SU-DHL-6 (cell line): ENCODE measurements around the gene BEX4.

Source experiments
- H2AFZ ChIP-seq: fragments of 200-600 bp; sonication (generic); 2 replicates; pipeline ENCODE4 v1.6.1; 2014; ENCODE audit warnings: low read depth, mild to moderate bottlenecking, moderate library complexity, mixed read lengths, antibody characterized with exemption, low read length; ENCODE audit not compliant: severe bottlenecking
- H3F3A ChIP-seq: fragments of 200-600 bp; shearing (Covaris generic); 2 replicates; pipeline ENCODE4 v1.6.0; 2016; ENCODE audit warnings: antibody characterized with exemption, mild to moderate bottlenecking; ENCODE audit not compliant: insufficient read depth
- H3K27ac ChIP-seq: fragments of 200-600 bp; sonication (generic); 2 replicates; pipeline ENCODE4 v1.5.1; 2016; ENCODE audit warnings: low read depth, mild to moderate bottlenecking, low read length, moderate library complexity, mixed read lengths
- H3K27me3 ChIP-seq: fragments of 200-600 bp; sonication (generic), shearing (Covaris generic); 2 replicates; pipeline ENCODE4 v1.6.0; 2014; ENCODE audit warnings: mild to moderate bottlenecking, low read length
- H3K36me3 ChIP-seq: fragments of 200-600 bp; sonication (generic); 2 replicates; pipeline ENCODE4 v1.6.1; 2014; ENCODE audit warnings: mild to moderate bottlenecking, low read length, mixed read lengths
- H3K4me2 ChIP-seq: fragments of 300-600, 200-600 bp; shearing (Covaris generic), sonication (generic); 2 replicates; pipeline ENCODE4 v1.6.0; 2014; ENCODE audit warnings: low read length, low read depth, mild to moderate bottlenecking; ENCODE audit not compliant: poor library complexity, severe bottlenecking
- H3K4me3 ChIP-seq: fragments of 200-600 bp; sonication (generic); 2 replicates; pipeline ENCODE4 v1.5.1; 2014; ENCODE audit warnings: antibody characterized with exemption, low read length, mild to moderate bottlenecking, mixed read lengths; ENCODE audit not compliant: insufficient read depth, poor library complexity, severe bottlenecking
- H3K79me2 ChIP-seq: fragments of 200-600 bp; sonication (generic); 2 replicates; pipeline ENCODE4 v1.6.1; 2014; ENCODE audit warnings: mild to moderate bottlenecking, low read length, moderate library complexity; ENCODE audit not compliant: insufficient read depth
- H3K9ac ChIP-seq: fragments of 200-600 bp; sonication (generic); 2 replicates; pipeline ENCODE4 v1.7.0; 2014; ENCODE audit warnings: mild to moderate bottlenecking, low read length
- H3K9me2 ChIP-seq: fragments of 200-600 bp; sonication (generic); replicated peaks from 2 replicates; pipeline ENCODE4 v1.6.1; 2014; ENCODE audit warnings: low read length; ENCODE audit not compliant: insufficient read depth
- H3K9me3 ChIP-seq: fragments of 200-600 bp; sonication (generic); 2 replicates; pipeline ENCODE4 v1.6.1; 2014; ENCODE audit warnings: low read length, mixed read lengths; ENCODE audit not compliant: insufficient read depth
- H4K20me1 ChIP-seq: fragments of 200-600 bp; sonication (generic); 2 replicates; pipeline ENCODE4 v1.6.1; 2014; ENCODE audit warnings: low read depth, mild to moderate bottlenecking, antibody characterized with exemption, low read length, moderate library complexity, mixed read lengths
- CTCF ChIP-seq: fragments of 200-600 bp; sonication (generic); IDR thresholded peaks from one replicate; pipeline ENCODE4 v1.5.1; 2017; ENCODE audit warnings: antibody characterized with exemption, mild to moderate bottlenecking, low read length, moderate library complexity; ENCODE audit not compliant: insufficient read depth, poor library complexity, severe bottlenecking
- EZH2phosphoT487 ChIP-seq: fragments of 200-600 bp; sonication (generic), shearing (Covaris generic); conservative IDR thresholded peaks from 2 replicates; pipeline ENCODE4 v1.6.1; 2018; ENCODE audit warnings: mild to moderate bottlenecking, antibody characterized with exemption, low read length, moderate library complexity, mixed read lengths

BEX4 gene

GRCh38 chrX:103253608-103254007, 38.7 kb downstream of the BEX4 start:
- no peak for TF ChIP-seq CTCF
- TF ChIP-seq EZH2phosphoT487, result no peak
- H3K4me3 ChIP-seq, result no peak overlapping the region

GRCh38 chrX:103254171-103254824, 39.4 kb downstream of the BEX4 start:
- Histone ChIP-seq H3K9me3 (no peaks in the 10 kb centered on the region), H3K79me2 (no peaks in the 10 kb centered on the region), H3K27me3 (no peaks in the 10 kb centered on the region), H3K4me3 (peak overlapping the region; percentile 81), H2AFZ (peak overlapping the region; percentile 98), H4K20me1 (no peaks in the 10 kb centered on the region), H3K9ac (peak overlapping the region; percentile 75), H3K36me3 (no peaks in the 10 kb centered on the region), H3K27ac (peak overlapping the region; percentile 44), H3F3A (no peaks in the 10 kb centered on the region), H3K9me2 (no peaks in the 10 kb centered on the region), H3K4me2 (peak overlapping the region; percentile 76)
- TF ChIP-seq CTCF, result no peak
- no peak for TF ChIP-seq EZH2phosphoT487

More at GRCh38 chrX:103253608-103254007, 38.7 kb downstream of the BEX4 start:
- no peaks in the 10 kb centered on the region for H3K9me3 ChIP-seq
- H4K20me1 ChIP-seq, result no peaks in the 10 kb centered on the region
- H3K36me3 ChIP-seq, result no peaks in the 10 kb centered on the region
- no peaks in the 10 kb centered on the region for H3K9me2 ChIP-seq
- no peaks in the 10 kb centered on the region for H3K27me3 ChIP-seq
- H3K4me2 ChIP-seq, result peak overlapping the region; percentile 76
- H2AFZ ChIP-seq, result no peak overlapping the region
- H3K9ac ChIP-seq, result no peak overlapping the region
- H3K79me2 ChIP-seq, result no peaks in the 10 kb centered on the region
- no peak overlapping the region for H3K27ac ChIP-seq
- H3F3A ChIP-seq, result no peaks in the 10 kb centered on the region

GRCh38 chrX:103254921-103255493, 40.1 kb downstream of the BEX4 start, which contains the start of gene TCEAL8:
TCEAL8 (minus strand) TSS chrX:103255155; CDS start chrX:103253979, 1,176 bp downstream.
- no peaks in the 10 kb centered on the region for H3K27me3 ChIP-seq
- no peaks in the 10 kb centered on the region for H3K9me3 ChIP-seq
- peak within 1 kb of the TSS; percentile 98 for H2AFZ ChIP-seq
- no peaks in the 10 kb centered on the region for H3K36me3 ChIP-seq
- H3K9ac ChIP-seq, result peak within 1 kb of the TSS; percentile 75
- TF ChIP-seq EZH2phosphoT487, result no peak
- TF ChIP-seq CTCF, result no peak
- no peaks in the 10 kb centered on the region for H3K9me2 ChIP-seq
- H4K20me1 ChIP-seq, result no peaks in the 10 kb centered on the region
- no peaks in the 10 kb centered on the region for H3F3A ChIP-seq
- peak within 1 kb of the TSS; percentile 81 for H3K4me3 ChIP-seq
- peak within 1 kb of the TSS; percentile 44 for H3K27ac ChIP-seq
- no peaks in the 10 kb centered on the region for H3K79me2 ChIP-seq
- H3K4me2 ChIP-seq, result peak within 1 kb of the TSS; percentile 76
